ENCODE measurements around the gene GARNL3.

Gene GARNL3

GRCh38 chr9:127316586-127317323, 52.2 kb downstream of the GARNL3 start:
- peak; percentile 26 for DNase-seq

- DNase-seq, result peak; percentile 53
These were observed 54.1 kb downstream of the GARNL3 start for GRCh38 chr9:127318651-127319167.

GRCh38 chr9:127319366-127320114, 55.0 kb downstream of the GARNL3 start:
- no peak for DNase-seq

DNA sequence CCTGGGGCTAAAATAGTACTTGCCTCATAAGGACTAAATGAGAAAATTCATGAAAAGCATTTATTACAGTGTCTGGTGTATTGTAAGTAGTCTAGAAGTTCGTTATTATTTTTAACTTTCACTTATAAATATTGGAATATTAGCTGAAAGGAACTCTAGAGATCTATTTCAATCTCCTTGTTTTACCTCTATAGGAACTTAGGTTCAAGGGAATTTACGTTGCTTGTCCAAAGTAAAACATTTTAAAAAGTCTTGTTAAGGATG, 55.5 kb downstream of the GARNL3 start:
- no peak for DNase-seq

- no peak for DNase-seq
These were observed 58.8 kb downstream of the GARNL3 start for GRCh38 chr9:127323393-127323792.

- no peak for DNase-seq
These were observed 65.9 kb downstream of the GARNL3 start for GRCh38 chr9:127330501-127330900.

GRCh38 chr9:127333221-127334064, 68.9 kb downstream of the GARNL3 start:
- no peak for DNase-seq

DNA sequence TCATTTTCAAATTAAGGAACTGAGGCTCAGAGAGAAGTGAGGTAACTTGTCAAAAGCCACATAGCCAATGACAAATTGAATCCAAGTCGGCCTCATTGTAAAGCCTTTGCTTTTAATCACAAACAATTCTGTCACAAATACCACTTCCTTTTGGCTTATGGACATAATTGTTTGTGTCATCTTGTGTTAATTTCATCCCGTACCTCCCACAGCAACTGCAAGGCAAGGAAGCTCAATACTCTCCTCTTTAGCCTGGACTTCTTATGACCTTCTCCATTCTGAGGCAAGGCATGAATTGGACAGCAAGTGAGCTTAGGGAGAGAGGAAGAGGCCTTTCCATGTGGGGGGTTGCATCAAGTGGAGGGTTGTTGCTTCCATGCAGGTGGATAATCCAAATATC, 70.2 kb downstream of the GARNL3 start:
- DNase-seq, result no peak

DNA sequence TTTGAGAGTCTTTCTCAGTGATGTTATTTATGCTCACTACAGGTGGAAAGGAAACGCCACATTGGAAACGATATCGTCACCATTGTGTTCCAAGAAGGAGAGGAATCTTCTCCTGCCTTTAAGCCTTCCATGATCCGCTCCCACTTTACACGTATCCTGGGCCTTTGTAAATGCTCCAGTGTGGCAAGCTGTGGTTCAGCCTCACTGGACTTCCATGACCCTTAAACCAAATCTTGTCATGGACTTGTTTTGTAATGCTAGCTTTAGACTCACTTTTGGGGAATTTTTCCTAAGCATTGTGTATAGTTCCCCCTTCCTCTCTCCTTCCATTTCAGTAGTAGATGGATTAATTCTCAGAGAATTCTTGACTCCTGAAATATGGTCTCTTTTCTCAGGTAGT, 71.5 kb downstream of the GARNL3 start:
- peak; percentile 8 for DNase-seq

- DNase-seq, result peak; percentile 94
These were observed 72.2 kb downstream of the GARNL3 start for GRCh38 chr9:127336506-127337352.

DNA sequence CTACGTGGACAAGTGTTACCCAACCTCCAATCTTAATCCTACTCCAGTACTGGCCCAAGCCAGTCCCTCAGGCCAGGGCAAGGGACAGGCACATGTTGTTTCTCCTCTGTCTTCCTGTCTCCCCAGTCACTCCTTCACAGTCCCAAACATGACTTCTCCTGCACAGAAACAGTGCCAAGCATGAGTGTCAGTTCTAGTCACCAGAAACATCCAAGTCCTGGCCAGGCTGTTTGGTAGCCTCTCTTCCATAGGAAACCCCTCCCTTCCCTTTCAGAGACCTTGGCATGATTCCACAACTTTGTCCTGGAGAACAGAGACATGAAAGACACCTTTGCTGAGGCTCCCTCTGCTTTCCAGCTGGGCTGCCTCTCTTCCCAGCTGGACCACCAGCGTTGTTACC, 76.1 kb downstream of the GARNL3 start:
- peak; percentile 7 for DNase-seq

DNA sequence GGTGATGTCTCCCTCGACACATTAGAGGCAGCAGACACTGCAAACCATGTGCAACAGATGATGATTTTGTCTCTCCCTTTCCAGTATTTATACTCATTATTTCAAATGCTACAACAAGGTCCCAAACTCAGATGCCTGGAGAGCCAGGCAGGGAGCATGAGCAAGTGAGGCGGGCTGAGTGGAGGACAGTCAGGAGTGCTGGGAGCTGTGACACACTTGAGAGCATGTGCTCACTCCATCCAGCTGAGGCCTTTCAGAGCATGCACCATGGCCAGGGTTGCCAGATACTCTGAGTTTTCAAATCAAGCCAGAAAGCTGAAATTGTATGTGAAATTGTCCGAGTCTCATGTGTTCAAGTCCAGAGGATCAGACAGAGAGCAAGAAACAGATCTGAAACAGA, 76.6 kb downstream of the GARNL3 start:
- no peak for DNase-seq

- DNase-seq, result peak; percentile 53
These were observed 79.9 kb downstream of the GARNL3 start for GRCh38 chr9:127344368-127345000.

DNA sequence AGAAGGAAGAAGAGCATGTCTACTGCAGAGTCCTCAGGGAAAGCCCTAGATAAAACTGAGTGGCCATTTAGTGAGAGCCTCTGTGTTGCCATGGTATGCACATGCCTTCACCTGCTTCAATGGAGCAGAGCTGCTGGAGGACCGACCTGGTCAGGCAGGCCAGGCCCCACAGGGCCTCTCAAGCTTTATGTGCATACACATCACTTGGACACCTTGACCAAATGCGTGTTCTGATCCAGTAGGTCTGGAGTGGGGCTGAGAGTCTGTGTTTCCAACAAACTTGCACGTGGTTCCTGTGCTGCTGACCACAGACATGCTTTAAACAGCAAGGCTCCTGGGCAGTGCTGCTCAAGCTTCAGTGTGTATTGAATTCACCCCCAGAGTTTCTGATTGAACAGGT, 81.0 kb downstream of the GARNL3 start:
- DNase-seq, result no peak

- DNase-seq, result no peak
These were observed 82.0 kb downstream of the GARNL3 start for GRCh38 chr9:127346584-127346983.

DNA sequence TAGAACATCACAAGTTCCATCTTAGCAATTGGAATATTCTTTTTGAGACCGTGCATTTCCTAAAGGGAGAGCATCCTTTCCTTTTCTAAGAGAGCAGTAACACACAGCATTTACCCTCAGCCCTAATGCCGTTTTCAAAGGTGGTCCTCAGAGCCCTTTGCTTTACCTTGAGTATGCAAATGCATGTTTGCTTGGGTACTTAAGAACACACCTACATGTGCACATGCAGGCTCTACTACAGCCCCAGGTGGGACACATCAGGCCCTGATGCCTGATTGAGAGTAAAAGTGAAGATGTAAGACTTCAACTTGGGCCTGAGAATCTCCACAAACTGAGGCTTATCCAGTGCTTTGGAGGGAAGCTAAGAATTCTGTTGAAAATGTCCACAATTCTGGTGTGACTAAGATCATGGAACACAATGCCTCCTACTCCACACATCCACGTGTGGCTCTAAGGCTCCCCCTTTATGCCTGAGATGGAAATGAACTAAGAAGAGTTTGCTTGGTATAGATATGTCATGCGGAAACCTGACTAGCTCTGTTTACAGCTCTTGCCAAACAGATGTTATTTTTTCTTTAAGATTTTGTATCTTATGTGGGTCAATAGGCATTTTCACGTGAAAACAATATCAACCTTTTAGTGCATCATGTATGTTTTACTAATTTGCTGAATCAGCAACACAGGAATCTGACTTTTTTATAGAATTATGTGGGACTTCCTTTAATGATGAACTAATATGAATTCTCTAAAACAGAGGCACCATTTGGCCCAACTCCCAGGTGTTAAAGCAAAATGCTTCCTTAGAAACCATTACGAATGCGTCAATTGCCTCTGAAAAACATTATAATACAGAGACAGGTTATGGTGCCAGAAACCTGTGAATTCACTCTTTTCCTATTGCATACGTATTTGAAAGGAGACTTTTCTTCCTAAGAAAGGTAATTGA, 83.5 kb downstream of the GARNL3 start:
- peak; percentile 30 for DNase-seq

DNA sequence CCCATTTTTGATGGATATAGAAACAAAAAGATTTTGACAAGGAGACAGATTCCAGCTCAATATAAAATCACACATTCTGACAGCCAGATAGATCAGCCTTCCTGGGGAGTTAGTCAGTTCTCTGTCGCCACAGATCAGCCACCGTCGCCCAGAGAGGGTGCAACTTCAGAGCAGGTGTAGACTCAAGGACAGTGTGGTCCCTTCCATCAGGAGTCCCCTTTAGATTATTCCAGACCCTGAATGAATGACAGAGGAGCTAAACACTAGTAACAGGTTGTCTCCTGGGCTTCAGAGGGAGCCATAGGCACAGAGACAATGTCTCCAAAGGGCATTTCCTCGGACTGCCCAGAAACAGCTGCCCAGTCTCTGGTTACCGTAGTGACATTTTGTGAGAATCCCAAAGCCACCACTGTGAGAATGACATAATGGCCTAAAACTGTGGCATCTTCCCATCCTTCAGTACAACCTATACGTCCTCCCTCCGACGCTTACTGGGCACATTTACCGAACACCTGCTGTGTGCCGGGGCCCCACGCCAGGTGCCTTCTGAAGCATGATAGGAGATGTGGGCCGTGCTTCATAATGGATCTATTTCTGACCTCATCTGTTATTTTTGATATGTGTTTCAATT, 85.0 kb downstream of the GARNL3 start:
- no peak for DNase-seq

DNA sequence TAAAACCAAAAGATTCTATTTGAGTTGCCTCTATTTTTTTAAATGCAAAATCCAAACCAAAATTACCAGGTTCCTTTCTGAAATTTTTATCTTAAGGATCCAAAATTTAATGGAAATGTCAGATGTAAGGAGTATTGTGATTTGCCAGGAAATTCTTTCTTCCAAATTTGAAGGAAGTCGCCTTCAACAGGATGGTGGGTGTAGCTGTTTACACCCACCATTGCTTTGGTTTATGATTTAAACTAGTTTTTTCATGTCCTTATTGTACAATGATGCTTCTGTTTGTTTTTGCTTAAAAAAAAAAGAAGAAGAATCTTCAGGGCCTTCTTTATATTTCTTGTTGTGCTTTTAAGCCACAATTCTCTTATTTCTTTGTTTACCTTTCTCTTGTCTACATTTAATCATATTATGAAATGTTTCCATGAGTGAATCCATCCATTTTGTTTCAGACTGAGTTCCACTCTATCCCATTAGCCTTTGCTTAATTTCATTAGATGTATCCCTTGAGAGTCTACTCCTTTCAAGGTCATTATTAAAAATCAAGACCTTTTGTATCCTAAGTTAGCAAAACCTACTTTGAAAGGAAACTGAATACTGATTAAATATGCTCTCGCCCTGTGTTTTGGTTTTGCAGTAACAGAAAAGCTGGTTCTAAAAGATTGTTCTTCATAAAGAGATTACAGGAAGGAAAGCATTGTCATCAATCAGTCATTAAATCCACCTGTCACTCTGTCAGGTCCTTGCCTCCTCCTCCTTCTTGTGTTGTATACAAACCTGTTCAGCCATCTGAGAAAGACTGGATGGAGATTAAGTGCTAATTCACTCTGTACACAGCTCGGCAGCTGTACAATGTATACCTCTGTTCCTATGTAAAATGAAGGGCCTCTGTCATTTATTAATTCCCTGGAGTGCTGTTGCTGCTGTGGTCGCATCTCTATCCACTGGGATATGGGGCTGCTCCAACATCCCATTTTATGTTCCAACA, 86.9 kb downstream of the GARNL3 start:
- DNase-seq, result no peak

GRCh38 chr9:127353882-127354281, 89.3 kb downstream of the GARNL3 start:
- DNase-seq, result no peak
